ENCODE measurements around the gene CACNA1B. TPM values are rescaled to one million over a fixed set of nuclear protein-coding genes. Genes with fewer than 3 reads are reported as not detected.

The CACNA1B gene
- total RNA-seq, 1 experiment from 2014 or later = not detected

GRCh38 chr9:137963525-137963924 is 85.9 kb downstream of the CACNA1B start:
- Histone ChIP-seq H3K4me3 (no peak overlapping the region), H3K36me3 (no peaks in the 10 kb centered on the region), H3K9me3 (no peaks in the 10 kb centered on the region), H3K27me3 (no peaks in the 10 kb centered on the region)
- DNase-seq = no peak

GRCh38 chr9:137965177-137965795 is 87.7 kb downstream of the CACNA1B start:
- H3K27me3 ChIP-seq = no peaks in the 10 kb centered on the region

GRCh38 chr9:137967280-137967953 is 89.8 kb downstream of the CACNA1B start:
- H3K9me3 ChIP-seq = no peaks in the 10 kb centered on the region
- H3K4me3 ChIP-seq = no peak overlapping the region
- H3K36me3 ChIP-seq = no peaks in the 10 kb centered on the region
- no peaks in the 10 kb centered on the region for H3K27me3 ChIP-seq
- DNase-seq = no peak

More at GRCh38 chr9:137965177-137965795, 87.7 kb downstream of the CACNA1B start:
- H3K36me3 ChIP-seq = no peaks in the 10 kb centered on the region
- no peak for DNase-seq
- no peaks in the 10 kb centered on the region for H3K9me3 ChIP-seq
- H3K4me3 ChIP-seq = no peak overlapping the region

DNA sequence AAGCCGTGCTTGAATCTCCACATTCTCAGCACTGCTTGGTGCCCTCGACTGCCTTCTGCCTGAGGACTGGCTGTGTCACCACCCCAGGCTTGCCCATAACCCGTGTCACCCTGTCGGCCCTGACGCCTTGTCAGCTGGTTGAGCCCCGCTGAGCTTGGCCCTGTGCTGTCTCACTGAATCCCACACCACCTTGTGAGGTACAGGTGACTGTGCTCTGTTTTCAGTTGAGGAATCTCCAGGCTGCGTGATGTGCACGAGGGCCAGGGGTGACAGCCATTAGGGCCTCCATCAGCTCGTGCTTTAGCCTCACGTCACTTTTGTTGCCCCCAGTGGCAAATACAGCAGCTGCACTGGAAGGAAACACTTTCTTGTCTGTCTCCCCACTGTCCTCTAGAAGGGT is 90.7 kb downstream of the CACNA1B start:
- no peak for DNase-seq
- Histone ChIP-seq H3K4me3 (no peak overlapping the region), H3K9me3 (no peaks in the 10 kb centered on the region), H3K36me3 (no peaks in the 10 kb centered on the region), H3K27me3 (no peaks in the 10 kb centered on the region)

DNA sequence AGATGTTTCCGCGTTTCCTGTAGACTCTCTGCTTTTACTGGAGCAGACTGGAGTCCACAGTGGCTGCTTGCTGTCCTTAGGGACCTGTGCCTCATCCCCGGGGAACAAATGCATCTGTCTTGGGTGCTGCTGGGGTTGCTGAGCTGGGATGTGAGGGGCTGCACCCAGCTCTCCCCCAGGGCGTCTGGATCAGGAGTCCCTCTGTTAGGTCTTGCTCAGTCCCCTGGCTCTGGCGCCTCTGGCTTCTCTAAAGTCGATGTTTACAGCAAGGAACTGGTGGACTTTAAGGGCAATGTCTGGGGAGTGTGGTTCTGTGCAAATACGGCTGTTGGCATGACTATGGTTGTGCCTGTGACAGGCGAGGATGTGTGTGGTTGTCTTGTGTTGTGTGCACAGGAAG is 91.4 kb downstream of the CACNA1B start:
- Histone ChIP-seq H3K36me3 (no peaks in the 10 kb centered on the region), H3K9me3 (no peaks in the 10 kb centered on the region), H3K27me3 (no peaks in the 10 kb centered on the region), H3K4me3 (no peak overlapping the region)
- no peak for DNase-seq

GRCh38 chr9:137969685-137970084 is 92.1 kb downstream of the CACNA1B start:
- no peaks in the 10 kb centered on the region for H3K27me3 ChIP-seq
- H3K4me3 ChIP-seq = no peak overlapping the region
- H3K9me3 ChIP-seq = no peaks in the 10 kb centered on the region
- H3K36me3 ChIP-seq = no peaks in the 10 kb centered on the region
- DNase-seq = no peak

GRCh38 chr9:137970098-137970497 is 92.5 kb downstream of the CACNA1B start:
- DNase-seq = no peak
- H3K9me3 ChIP-seq = no peaks in the 10 kb centered on the region

GRCh38 chr9:137970686-137971476 is 93.3 kb downstream of the CACNA1B start:
- H3K27me3 ChIP-seq = no peaks in the 10 kb centered on the region
- no peak for DNase-seq
- no peak overlapping the region for H3K4me3 ChIP-seq
- no peaks in the 10 kb centered on the region for H3K9me3 ChIP-seq
- no peaks in the 10 kb centered on the region for H3K36me3 ChIP-seq

More at GRCh38 chr9:137970098-137970497, 92.5 kb downstream of the CACNA1B start:
- Histone ChIP-seq H3K4me3 (no peak overlapping the region), H3K27me3 (no peaks in the 10 kb centered on the region), H3K36me3 (no peaks in the 10 kb centered on the region)

DNA sequence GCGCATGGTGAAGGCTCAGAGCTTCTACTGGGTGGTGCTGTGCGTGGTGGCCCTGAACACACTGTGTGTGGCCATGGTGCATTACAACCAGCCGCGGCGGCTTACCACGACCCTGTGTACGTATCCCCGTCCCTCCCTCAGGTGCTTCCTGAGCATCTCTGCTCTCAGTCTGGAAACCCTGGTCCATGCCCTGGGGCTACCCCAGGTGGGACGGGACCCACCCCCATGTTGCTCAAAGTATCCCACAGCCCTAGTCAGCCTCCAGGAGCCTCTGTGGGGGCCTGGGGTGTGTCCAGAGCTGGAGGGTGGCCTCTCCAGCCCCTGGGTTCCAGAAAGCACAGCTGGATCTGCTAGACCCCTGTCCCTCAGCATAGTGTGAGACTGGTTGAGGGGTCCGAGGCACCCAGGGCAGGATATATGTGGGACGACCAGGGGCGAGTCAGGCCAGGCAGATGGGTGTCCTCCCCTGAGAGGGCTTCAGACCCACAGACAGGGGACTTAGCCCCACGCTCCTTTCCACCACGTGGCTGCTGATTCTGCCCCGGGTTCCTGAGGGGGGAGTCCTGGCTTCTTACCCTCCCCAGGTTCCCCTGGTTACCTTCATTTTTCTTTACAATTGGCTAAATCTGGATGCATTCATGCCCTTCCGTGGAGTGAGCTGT is 94.0 kb downstream of the CACNA1B start:
- Histone ChIP-seq H3K36me3 (no peaks in the 10 kb centered on the region), H3K27me3 (no peaks in the 10 kb centered on the region), H3K9me3 (no peaks in the 10 kb centered on the region), H3K4me3 (no peak overlapping the region)
- no peak for DNase-seq

DNA sequence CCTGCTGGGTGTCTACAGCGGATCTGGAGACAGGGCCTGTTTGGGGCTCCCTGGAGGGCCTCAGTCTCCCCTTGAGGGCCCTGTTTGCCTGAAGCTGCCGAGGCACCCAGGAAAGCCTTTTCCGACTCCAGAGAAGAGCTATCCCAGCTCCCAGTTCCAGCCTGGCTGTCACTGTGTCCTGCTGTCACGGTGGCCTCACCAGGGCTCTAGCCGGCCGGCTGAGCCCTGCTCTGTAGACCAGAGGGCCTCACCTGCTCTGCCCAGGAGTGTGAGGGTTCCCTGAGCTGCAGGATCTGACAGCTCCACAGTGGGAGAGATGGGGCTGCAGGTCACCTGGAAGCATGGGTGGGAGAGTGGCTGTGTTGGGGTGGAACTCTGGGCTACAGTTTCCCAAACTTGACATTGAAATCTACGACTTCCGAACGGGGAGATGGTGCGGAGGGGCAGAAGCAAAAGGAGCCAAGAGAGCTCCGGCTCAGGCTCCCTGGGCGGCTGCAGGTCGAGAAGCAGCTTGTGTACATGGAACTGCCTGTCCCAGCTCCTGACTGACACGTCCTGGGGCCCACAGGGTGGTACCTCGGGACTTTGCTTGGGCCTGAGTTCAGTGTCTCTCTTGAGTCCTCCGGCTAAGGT is 94.9 kb downstream of the CACNA1B start:
- H3K36me3 ChIP-seq = no peaks in the 10 kb centered on the region
- no peak overlapping the region for H3K4me3 ChIP-seq
- DNase-seq = no peak
- no peaks in the 10 kb centered on the region for H3K27me3 ChIP-seq
- no peaks in the 10 kb centered on the region for H3K9me3 ChIP-seq

- Histone ChIP-seq H3K4me3 (no peak overlapping the region), H3K36me3 (no peaks in the 10 kb centered on the region), H3K27me3 (no peaks in the 10 kb centered on the region), H3K9me3 (no peaks in the 10 kb centered on the region)
- DNase-seq = no peak
Measured at GRCh38 chr9:137972988-137973470, 95.4 kb downstream of the CACNA1B start.

DNA sequence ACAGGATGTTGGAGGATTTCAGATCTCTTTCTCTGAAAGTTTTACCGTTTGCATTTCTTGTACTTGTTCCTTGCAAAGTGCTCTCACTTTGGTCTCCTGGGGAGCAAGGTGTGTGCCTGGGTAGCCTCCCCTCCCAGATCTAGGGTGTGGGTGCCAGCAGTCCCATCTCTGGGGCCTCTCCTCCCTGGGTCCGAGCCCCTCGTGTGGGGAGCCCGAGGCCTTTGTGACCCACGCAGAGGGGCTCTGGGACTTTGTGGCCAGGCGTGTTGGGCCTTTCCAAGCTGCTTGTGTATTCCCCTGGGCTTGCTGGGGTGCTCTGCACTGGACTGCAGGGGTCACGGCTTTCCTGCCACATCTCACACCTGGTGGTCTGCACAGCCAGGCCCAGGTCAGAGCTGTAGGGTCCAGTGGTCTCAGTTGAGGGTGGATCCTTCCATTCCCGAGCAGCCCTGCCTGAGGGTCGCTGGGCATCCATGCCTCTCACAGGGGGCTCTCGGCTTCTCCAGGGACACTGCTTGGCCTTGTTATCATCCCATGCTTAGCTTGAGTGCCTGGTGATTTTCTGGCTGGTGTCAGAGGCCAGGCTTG is 96.3 kb downstream of the CACNA1B start:
- H3K27me3 ChIP-seq = no peaks in the 10 kb centered on the region
- DNase-seq = no peak
- H3K9me3 ChIP-seq = no peaks in the 10 kb centered on the region
- no peak overlapping the region for H3K4me3 ChIP-seq
- H3K36me3 ChIP-seq = no peaks in the 10 kb centered on the region

DNA sequence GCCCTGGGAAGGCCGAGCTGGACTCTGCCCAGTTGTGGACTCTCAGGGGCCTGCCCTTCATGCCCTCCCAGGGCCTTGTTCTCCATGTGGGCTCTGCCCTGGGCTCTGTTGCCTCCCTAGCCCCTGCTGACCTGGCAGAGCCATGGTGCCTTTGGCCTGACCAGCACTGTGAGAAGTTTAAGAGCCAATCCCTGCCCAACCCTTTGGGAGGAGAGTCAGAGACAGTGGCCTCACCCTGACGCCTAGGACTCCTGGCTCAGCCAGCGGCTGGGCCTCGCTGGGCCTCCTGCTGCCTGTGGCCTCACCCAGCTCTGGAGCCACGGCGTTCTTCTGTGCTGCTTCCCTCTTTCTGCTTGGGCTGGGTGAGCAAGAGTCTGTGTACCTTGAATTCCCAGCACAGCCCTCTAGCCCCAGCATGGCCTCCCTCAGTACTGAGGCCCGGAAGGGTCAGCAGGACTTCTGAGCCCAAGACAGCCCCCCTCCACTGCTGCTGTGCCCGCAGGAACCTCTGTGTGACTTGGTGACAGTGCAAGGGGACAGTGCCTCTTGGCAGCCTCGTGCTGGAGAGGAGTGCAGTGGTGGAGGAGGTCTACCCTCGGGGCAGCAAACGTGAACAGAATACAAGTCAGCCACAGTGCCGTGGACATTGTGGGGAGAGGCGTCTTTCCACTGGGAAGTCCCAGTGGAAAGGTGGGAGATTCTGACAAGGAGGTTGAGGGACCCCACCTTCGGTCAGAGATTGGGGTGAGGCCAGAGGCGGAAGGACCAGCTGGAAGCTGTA is 97.4 kb downstream of the CACNA1B start:
- H3K4me3 ChIP-seq = no peak overlapping the region
- DNase-seq = no peak
- no peaks in the 10 kb centered on the region for H3K9me3 ChIP-seq
- H3K36me3 ChIP-seq = no peaks in the 10 kb centered on the region
- no peaks in the 10 kb centered on the region for H3K27me3 ChIP-seq

- H3K9me3 ChIP-seq = no peaks in the 10 kb centered on the region
- H3K27me3 ChIP-seq = no peaks in the 10 kb centered on the region
- no peak for DNase-seq
- H3K4me3 ChIP-seq = no peak overlapping the region
- H3K36me3 ChIP-seq = no peaks in the 10 kb centered on the region
Measured at GRCh38 chr9:137975527-137975913, 97.9 kb downstream of the CACNA1B start.

DNA sequence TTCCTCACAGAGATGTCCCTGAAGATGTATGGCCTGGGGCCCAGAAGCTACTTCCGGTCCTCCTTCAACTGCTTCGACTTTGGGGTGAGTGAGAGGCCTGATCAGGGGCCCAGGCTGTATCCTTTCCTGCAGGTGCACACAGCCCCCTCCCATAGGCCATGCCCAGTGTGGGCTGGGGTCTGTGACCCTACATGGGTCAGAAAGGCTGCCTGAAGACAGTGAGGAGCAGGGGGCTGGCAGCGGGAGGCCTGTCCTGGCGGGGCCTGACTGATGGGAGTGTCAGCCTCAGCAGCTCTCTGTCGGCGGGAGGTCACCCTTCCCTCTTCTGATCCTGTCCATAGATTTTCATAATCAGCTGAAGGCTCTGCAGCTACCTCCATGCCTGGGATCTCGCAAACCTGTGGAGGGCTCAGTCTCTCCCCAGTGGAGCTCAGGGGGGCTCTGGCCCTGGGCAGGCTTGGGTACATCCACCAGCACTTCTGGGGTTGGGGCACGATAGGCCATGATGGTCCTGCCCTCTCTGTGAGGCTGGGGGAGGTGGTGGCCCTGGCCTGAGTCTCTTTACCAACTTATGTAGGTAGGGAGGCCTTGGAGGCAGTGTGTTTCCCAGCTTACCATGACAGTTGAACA is 98.5 kb downstream of the CACNA1B start:
- H3K9me3 ChIP-seq = no peaks in the 10 kb centered on the region
- no peaks in the 10 kb centered on the region for H3K27me3 ChIP-seq
- DNase-seq = no peak
- H3K4me3 ChIP-seq = no peak overlapping the region
- no peaks in the 10 kb centered on the region for H3K36me3 ChIP-seq
